Activated gamma-delta T cell (primary cell): ENCODE measurements around the gene AHI1.
"Not testable (repeated sequence)": the region's sequence is repeated elsewhere in the genome, so short reads cannot be mapped to it uniquely, and the experiment has no call there.

Experiments used
- DNase-seq: peaks from one replicate; lab custom pipeline; 2025; lab: John Stamatoyannopoulos, UW

AHI1 gene

DNA sequence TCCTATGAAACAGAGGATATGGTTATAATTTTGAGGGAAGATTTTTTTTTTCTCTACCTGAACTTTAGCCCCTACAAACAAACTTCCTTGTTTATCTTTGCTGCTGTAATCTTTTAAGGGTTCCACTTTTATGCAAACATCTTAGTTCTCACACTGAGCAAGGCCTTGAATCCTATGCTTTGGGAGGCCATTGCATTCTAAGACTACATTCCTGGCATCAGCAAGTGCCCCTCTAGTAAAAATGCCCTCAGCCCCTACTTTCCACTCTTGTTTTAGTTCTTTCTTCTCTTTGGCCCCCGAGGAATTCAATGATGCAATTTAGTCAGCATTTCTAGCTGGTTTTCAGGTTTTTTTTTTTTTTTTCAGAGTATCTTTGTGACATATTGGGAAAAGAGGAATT lies 8.1 kb upstream of the AHI1 start:
- DNase-seq: no peak

DNA sequence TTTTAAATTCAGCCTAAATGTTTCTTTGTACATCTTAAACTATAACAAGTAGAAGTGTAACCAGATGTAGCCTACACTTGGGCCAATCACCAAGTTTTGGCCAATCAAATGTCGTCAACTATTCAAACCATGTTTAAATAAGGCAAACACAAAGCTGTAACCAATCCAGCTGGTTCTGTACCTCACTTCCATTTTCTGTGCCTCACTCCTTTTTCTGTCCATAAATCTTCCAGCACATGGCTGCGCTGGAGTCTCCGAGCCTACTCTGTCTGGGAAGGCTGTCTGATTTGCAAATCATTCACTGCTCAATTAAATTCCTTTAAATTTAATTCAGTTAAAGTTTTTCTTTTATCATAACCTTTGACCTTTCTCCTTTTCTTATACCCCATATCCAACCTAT lies 7.7 kb upstream of the AHI1 start:
- no peak for DNase-seq

- DNase-seq: no peak
Measured at GRCh38 chr6:135504734-135505133, 7.2 kb upstream of the AHI1 start.

DNA sequence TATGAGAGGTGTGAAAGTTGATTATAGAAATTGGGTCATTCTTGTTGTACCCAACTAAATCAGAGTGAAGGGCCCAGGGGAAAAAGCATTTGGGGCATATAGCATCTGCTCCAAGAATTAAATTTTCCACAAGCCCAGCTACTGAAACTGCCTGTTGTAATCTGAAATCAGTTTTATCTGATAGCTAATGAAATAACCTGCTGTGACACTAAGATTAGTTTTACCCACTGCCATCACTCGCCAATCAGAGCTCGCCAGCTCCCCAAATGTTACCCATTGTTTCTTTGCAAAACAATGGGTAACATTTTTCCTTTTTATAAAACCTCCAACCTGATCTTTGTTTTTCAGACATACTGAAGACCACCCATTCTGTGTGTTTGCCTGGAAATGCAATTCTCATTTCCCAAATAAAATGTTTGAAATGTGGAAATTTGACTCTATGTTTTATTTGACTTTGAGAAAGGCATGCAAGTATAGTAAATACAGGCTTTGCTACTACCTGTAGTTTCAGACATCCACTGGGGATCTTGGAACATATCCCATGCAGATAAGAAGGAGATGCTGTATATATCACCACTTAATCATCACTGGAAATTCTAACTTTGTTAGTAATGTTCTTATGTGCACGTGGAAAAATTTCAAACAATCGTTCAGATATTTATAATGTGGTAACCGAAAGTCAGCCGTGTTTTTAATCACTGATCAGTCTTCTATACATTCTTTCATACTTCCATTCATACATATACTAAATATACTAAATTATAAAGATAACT lies 6.3 kb upstream of the AHI1 start:
- no peak for DNase-seq

DNA sequence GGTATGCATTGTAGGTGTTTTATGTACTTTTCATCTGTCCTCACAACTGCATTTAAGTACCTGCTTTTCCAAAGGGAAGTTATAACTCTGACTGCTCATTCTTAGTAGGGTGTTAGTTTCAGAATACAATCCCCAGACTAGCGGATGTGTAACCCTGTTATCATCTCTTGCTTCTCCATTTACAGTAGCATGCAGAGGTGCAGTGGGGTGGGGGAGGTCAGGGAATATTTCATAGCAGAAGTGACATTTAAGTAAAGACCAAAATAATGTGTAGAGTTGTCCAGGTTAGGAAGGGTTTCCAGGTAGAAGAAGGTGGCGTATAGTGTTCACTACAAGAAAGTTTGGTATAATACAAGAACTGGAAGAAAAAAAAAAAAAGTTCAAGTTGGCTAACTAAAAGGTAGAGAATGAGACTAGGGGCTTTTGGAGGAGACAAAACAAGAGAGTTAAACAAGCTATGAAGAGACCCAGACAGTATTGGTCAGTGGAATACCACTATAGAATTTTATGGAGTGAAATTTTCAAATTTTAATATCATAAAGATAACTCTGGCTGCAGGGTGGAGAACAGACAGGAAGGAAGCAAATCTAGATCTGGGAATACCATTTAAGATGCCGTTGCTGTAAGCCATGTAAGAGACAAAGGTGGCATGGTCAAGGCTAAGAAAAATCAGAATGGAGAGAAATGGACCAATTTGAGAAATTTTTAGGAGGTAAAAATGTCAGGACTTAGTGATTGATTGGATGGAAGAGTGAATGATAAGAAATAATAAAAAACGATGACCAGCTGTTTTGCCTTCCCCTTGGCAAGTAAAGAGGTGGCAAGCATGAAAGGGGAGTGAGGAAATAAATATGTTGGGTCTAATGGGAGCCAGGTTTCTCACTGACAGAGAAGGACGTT lies 2.2 kb upstream of the AHI1 start:
- no peak for DNase-seq

- DNase-seq: no peak
Measured at GRCh38 chr6:135498185-135498841, 773 bp upstream of the AHI1 start.

DNA sequence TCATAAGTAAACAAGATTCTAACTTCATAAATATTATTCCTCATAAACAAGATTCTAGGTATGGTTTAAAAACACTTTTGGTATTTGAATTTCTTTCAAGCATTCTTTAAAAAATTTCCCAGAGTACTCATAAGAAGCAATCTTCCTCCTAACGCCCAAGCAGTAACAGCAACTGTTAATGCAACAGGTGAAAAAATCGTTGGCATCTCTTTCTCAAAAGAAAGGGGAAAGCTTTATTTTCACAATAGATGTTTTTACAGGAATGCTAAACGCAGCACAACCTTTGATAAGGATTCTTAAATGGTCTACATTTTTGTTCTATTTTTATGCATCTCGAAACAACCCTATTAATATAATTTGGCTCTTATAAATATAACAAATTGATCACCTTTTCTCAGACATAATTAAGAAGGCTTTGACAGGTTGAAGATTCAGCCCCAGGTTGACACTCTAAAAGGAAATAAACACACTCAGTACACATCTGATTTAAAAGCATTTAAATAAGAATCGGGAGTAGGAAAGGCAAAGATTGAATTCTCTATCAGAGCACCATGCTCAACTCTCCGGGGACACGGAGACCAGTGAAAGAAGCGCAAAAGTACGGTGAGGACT lies 634 bp downstream of the AHI1 start:
- DNase-seq: no peak

GRCh38 chr6:135493218-135493961 lies 4.2 kb downstream of the AHI1 start:
- no peak for DNase-seq

- DNase-seq: no peak
Measured at GRCh38 chr6:135490381-135490780, 7.2 kb downstream of the AHI1 start.

DNA sequence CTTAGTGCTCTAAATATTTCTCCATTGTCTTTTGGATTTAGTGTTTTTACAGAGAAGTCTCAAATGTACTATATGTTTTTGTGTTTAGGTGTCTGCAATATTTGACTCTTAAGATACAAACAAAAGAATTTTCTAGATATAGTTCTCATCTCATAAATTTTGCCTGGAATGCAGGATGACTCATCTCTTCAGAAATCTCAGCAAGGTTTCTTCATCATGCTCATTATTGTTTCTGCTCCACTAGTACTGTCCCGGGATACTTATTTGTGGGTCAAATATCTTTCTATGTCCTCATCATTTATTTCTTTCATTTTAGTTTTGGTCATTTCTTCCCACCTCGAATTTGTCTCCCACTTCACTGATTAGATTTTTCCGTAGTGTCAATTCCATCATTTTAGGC lies 9.5 kb downstream of the AHI1 start:
- DNase-seq: no peak

DNA sequence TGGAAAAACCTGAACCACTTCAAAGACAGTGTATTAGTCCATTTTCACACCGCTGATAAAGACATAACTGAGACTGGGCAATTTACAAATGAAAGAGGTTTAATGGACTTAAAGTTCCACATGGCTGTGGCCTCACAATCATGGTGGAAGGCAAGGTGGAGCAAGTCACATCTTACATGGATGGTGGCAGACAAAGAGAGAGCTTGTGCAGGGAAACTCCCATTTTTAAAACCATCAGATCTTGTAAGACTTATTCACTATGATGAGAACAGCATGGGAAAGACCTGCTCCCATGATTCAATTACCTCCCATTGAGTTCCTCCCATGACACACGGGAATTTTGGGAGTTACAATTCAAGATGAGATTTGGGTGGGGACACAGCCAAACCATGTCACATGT lies 13.6 kb downstream of the AHI1 start:
- DNase-seq: not testable (repeated sequence)

DNA sequence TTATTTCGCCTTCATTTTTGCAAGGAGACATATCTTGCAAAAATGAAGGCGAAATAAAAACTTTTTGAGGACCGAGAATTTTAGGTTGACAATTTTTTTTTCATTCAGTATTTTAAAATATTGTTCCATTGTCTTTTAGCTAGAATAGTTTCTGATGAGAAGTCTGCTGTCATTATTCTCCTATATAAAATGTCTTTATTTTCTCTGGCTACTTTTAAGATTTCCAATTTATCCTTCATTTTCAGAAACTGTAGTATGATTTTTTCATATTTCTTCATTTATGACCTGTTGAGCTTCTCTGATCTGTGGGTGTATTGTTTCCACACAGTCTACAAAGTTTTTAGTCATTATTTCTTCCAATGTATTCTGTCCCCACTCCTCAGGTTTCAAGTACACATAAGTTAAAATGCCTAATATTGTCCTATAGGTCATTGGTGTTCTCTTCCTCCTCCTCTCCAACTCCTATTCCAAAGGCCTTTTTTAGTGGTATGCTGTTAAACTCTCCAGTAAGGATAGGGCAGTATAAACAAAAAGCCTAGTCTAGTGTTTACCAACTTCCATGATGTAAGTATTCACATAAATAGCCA lies 15.7 kb downstream of the AHI1 start:
- no peak for DNase-seq

- no peak for DNase-seq
Measured at GRCh38 chr6:135479601-135480000, 17.9 kb downstream of the AHI1 start.

DNA sequence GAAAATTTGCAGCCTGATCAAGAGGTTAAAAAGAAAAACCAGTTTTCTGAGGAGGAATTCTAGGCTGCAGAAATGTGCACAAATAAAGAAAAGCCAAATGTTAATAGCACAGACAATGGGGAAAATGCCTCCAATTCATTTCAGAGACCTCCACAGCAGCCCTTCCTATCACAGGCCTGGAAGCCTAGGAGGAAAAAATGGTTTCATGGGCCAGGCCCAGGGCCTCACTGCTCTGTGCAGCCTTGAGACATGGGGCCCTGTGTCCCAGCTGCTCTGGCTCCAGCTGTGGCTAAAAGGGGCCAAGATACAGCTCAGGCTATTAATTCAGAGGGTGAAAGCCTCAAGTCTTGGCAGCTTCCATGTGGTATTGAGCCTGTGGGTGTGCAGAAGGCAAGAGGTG lies 18.9 kb downstream of the AHI1 start:
- DNase-seq: no peak

- DNase-seq: no peak
Measured at GRCh38 chr6:135475292-135475886, 22.2 kb downstream of the AHI1 start.

DNA sequence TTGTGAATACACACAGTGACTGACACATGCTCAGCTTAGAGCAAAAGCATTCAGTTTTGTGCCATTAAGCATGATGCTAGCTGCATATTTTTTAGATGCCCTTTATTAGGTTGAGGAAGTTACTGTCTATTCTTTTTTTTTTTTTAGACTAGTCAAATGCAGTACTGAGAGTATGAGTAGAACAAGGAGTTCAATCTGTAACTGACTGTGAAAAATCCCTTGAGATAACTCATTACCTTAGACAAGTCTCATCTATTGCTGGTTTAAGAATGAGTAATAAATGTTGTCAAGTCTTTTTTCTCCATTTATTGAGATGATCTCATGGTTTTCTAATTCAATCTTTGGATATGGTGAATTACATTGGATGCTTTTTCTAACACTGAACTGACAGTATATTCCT lies 23.2 kb downstream of the AHI1 start:
- no peak for DNase-seq

DNA sequence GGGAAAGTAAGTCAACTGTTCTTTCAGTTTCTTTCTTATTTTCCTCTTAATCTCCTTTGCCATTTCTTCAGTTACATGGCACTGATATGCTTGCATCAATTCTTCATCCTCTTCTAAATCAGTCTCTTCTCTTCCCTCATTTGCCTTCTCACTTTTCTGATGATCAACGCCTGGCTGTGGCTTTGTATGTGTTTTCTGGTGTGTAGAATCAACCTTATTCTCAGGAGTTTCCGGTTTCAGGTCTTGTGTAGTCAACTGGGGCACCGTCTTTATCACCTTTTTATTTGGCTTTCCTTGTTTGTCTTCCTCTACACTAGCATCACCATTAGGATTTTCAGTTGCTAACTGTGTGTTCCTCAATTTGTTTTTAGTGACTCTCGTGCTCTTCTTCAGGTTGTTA lies 31.6 kb downstream of the AHI1 start:
- no peak for DNase-seq

- DNase-seq: no peak
Measured at GRCh38 chr6:135465307-135465706, 32.2 kb downstream of the AHI1 start.

DNA sequence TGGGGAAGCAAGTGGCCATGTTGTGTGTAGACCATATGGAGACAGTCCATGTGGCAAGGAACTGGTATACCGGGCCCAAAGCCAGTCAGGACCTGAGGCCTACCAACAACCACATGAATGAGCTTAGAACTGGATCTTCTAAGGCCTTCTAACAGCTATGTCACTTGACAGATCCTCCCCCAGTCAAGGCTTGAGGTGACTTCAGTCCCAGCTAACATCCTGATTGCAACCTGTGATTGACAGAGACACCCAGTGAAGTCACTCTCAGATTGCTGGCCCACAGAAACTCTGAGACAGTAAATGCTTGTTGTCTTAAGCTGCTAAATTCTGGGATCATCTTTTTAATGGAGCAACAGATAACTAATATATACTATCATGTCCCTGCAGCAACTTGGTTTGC lies 32.9 kb downstream of the AHI1 start:
- no peak for DNase-seq

GRCh38 chr6:135461208-135461607 lies 36.3 kb downstream of the AHI1 start:
- DNase-seq: no peak

DNA sequence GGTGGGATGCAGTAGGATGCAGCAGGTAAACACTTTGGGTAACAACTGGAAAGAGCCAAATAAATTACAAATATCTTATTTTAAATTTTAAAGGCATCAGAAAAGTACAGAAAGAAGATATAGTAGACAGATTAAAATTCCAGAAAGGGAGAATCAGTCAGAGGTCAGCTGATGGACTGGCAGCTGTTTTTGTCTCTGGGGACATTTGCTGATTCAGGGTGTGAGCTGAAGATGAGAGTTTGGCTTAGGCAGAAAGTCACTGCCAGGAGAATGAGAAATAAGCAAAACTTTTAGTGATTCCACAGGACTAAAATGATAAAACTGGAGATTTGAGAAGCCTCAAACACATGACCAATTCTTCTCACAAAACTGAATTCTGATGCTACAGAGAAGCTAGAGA lies 39.5 kb downstream of the AHI1 start:
- no peak for DNase-seq
